HEK293 (cell line): ENCODE measurements around the gene GYPC.
"Not testable (repeated sequence)": the region's sequence is repeated elsewhere in the genome, so short reads cannot be mapped to it uniquely, and the experiment has no call there.

ENCODE experiments used
- CTCF ChIA-PET: fragments of 350-600 bp; formaldehyde crosslinking; extraction: SDS; loops from one replicate; lab custom pipeline; 2021; ENCODE audit warnings: antibody characterized with exemption; lab: Yijun Ruan, JAX
- POLR2A ChIA-PET: fragments of 300-600 bp; formaldehyde crosslinking; extraction: SDS; loops from one replicate; lab custom pipeline; 2020; ENCODE audit warnings: antibody characterized with exemption, inconsistent platforms; lab: Yijun Ruan, JAX
- H3K27ac ChIP-seq: fragments of 200-500 bp; sonication (Bioruptor generic); 2 replicates; pipeline ENCODE4 v1.5.1; 2014; ENCODE audit warnings: low read depth, low read length, control low read depth, inconsistent platforms; ENCODE audit errors: extremely low read depth
- H3K36me3 ChIP-seq, 2 experiments: fragments of 200-500 bp in 1 of 2; sonication (Bioruptor generic) in 1 of 2; 1 replicate in 1 of 2; 2 replicates in 1 of 2; pipeline ENCODE4 v1.5.1; 2014 to 2017; ENCODE audit warnings: inconsistent platforms in 2 of 2, low read length in 2 of 2; ENCODE audit not compliant: control insufficient read depth in 2 of 2, insufficient read depth in 1 of 2
- H3K4me1 ChIP-seq: fragments of 200-500 bp; sonication (Bioruptor generic); 2 replicates; pipeline ENCODE4 v1.5.1; 2014; ENCODE audit warnings: mild to moderate bottlenecking, low read length, inconsistent platforms; ENCODE audit not compliant: control insufficient read depth, insufficient read depth
- H3K4me3 ChIP-seq: 2 replicates; pipeline ENCODE4 v1.5.1; 2011; ENCODE audit warnings: low read depth, mild to moderate bottlenecking, control low read depth, low read length, moderate library complexity
- H3K9me3 ChIP-seq: fragments of 200-500 bp; sonication (Bioruptor generic); 2 replicates; pipeline ENCODE4 v1.5.1; 2014; ENCODE audit warnings: low read depth, low read length, inconsistent platforms; ENCODE audit not compliant: control insufficient read depth, insufficient read depth
- FEZF1 ChIP-seq: fragments of 450-650 bp; formaldehyde crosslinking; IDR thresholded peaks from 2 replicates; pipeline ENCODE4 v1.5.1; 2016; ENCODE audit warnings: missing biosample characterization, missing genetic modification characterization
- GLIS2 ChIP-seq: fragments of 450-650 bp; formaldehyde crosslinking; IDR thresholded peaks from 2 replicates; pipeline ENCODE4 v1.5.1; 2016; ENCODE audit warnings: missing biosample characterization, missing genetic modification characterization
- KLF16 ChIP-seq: fragments of 450-650 bp; formaldehyde crosslinking; IDR thresholded peaks from 2 replicates; pipeline ENCODE4 v1.5.1; 2017; ENCODE audit warnings: missing biosample characterization, missing genetic modification characterization
- MZF1 ChIP-seq: fragments of 450-650 bp; formaldehyde crosslinking; IDR thresholded peaks from 2 replicates; pipeline ENCODE4 v1.5.1; 2017; ENCODE audit warnings: missing biosample characterization, missing genetic modification characterization, borderline replicate concordance
- SP2 ChIP-seq: fragments of 450-650 bp; formaldehyde crosslinking; IDR thresholded peaks from 2 replicates; pipeline ENCODE4 v1.5.1; 2016; ENCODE audit warnings: missing biosample characterization, missing genetic modification characterization
- YY1 ChIP-seq: fragments of 450-650 bp; formaldehyde crosslinking; IDR thresholded peaks from 2 replicates; pipeline ENCODE4 v1.5.1; 2018; ENCODE audit warnings: missing biosample characterization, missing genetic modification characterization
- ZBTB21 ChIP-seq: fragments of 450-650 bp; formaldehyde crosslinking; IDR thresholded peaks from 2 replicates; pipeline ENCODE4 v1.5.1; 2017; ENCODE audit warnings: missing biosample characterization, missing genetic modification characterization
- ZFP37 ChIP-seq: fragments of 450-650 bp; formaldehyde crosslinking; IDR thresholded peaks from 2 replicates; pipeline ENCODE4 v1.5.1; 2016; ENCODE audit warnings: missing biosample characterization, missing genetic modification characterization
- ZIC2 ChIP-seq: fragments of 450-650 bp; formaldehyde crosslinking; IDR thresholded peaks from 2 replicates; pipeline ENCODE4 v1.5.1; 2016; ENCODE audit warnings: missing biosample characterization, missing genetic modification characterization
- ZNF202 ChIP-seq: fragments of 450-650 bp; formaldehyde crosslinking; IDR thresholded peaks from 2 replicates; pipeline ENCODE4 v1.5.1; 2016; ENCODE audit warnings: missing biosample characterization, missing genetic modification characterization, borderline replicate concordance
- ZNF239 ChIP-seq: fragments of 450-650 bp; formaldehyde crosslinking; IDR thresholded peaks from 2 replicates; pipeline ENCODE4 v1.5.1; 2016; ENCODE audit warnings: missing biosample characterization, missing genetic modification characterization
- ZNF24 ChIP-seq: fragments of 450-650 bp; formaldehyde crosslinking; IDR thresholded peaks from 2 replicates; pipeline ENCODE4 v1.5.1; 2016; ENCODE audit warnings: missing biosample characterization, missing genetic modification characterization
- ZNF248 ChIP-seq: fragments of 450-650 bp; formaldehyde crosslinking; IDR thresholded peaks from 2 replicates; pipeline ENCODE4 v1.5.1; 2017; ENCODE audit warnings: missing biosample characterization, missing genetic modification characterization
- ZNF266 ChIP-seq: fragments of 450-650 bp; formaldehyde crosslinking; IDR thresholded peaks from 2 replicates; pipeline ENCODE4 v1.5.1; 2016; ENCODE audit warnings: missing biosample characterization, missing genetic modification characterization, low read depth
- ZNF302 ChIP-seq: fragments of 450-650 bp; formaldehyde crosslinking; IDR thresholded peaks from 2 replicates; pipeline ENCODE4 v1.5.1; 2016; ENCODE audit warnings: missing biosample characterization, missing genetic modification characterization, low read depth
- ZNF350 ChIP-seq: fragments of 450-650 bp; formaldehyde crosslinking; IDR thresholded peaks from 2 replicates; pipeline ENCODE4 v1.5.0; 2017; ENCODE audit warnings: missing biosample characterization, mild to moderate bottlenecking, missing genetic modification characterization
- ZNF37A ChIP-seq: fragments of 450-650 bp; IDR thresholded peaks from 2 replicates; pipeline ENCODE4 v1.5.1; 2018; ENCODE audit warnings: missing biosample characterization, missing genetic modification characterization
- ZNF391 ChIP-seq: fragments of 450-650 bp; formaldehyde crosslinking; IDR thresholded peaks from 2 replicates; pipeline ENCODE4 v1.5.1; 2016; ENCODE audit warnings: low read depth, missing biosample characterization, missing genetic modification characterization, borderline replicate concordance
- ZNF416 ChIP-seq: fragments of 450-650 bp; formaldehyde crosslinking; IDR thresholded peaks from 2 replicates; pipeline ENCODE4 v1.5.1; 2016; ENCODE audit warnings: missing biosample characterization, missing genetic modification characterization
- ZNF510 ChIP-seq: fragments of 450-650 bp; formaldehyde crosslinking; IDR thresholded peaks from 2 replicates; pipeline ENCODE4 v1.5.1; 2018; ENCODE audit warnings: mild to moderate bottlenecking, missing genetic modification characterization, missing biosample characterization; ENCODE audit not compliant: insufficient replicate concordance
- ZNF514 ChIP-seq: fragments of 450-650 bp; formaldehyde crosslinking; IDR thresholded peaks from 2 replicates; pipeline ENCODE4 v1.5.1; 2016; ENCODE audit warnings: missing biosample characterization, missing genetic modification characterization
- ZNF555 ChIP-seq: fragments of 450-650 bp; formaldehyde crosslinking; conservative IDR thresholded peaks from 2 replicates; pipeline ENCODE4 v1.5.1; 2017; ENCODE audit warnings: missing biosample characterization, mild to moderate bottlenecking, missing genetic modification characterization, inconsistent platforms
- ZNF621 ChIP-seq: fragments of 450-650 bp; formaldehyde crosslinking; IDR thresholded peaks from 2 replicates; pipeline ENCODE4 v1.5.1; 2017; ENCODE audit warnings: missing biosample characterization, missing genetic modification characterization
- ZNF629 ChIP-seq: fragments of 450-650 bp; formaldehyde crosslinking; IDR thresholded peaks from 2 replicates; pipeline ENCODE4 v1.5.1; 2017; ENCODE audit warnings: missing biosample characterization, missing genetic modification characterization
- ZNF677 ChIP-seq: fragments of 450-650 bp; IDR thresholded peaks from 2 replicates; pipeline ENCODE4 v1.5.0; 2018; ENCODE audit warnings: missing biosample characterization, mild to moderate bottlenecking, missing genetic modification characterization, moderate library complexity
- ZNF76 ChIP-seq: fragments of 450-650 bp; formaldehyde crosslinking; IDR thresholded peaks from 2 replicates; pipeline ENCODE4; 2016; ENCODE audit warnings: low read depth, missing biosample characterization, missing genetic modification characterization, borderline replicate concordance
- ZNF777 ChIP-seq: fragments of 450-650 bp; formaldehyde crosslinking; IDR thresholded peaks from 2 replicates; pipeline ENCODE4 v1.5.1; 2017; ENCODE audit warnings: missing biosample characterization, missing genetic modification characterization, borderline replicate concordance
- TF ChIP-seq, protein P1 (sequence below): fragments of 450-650 bp; formaldehyde crosslinking; IDR thresholded peaks from 2 replicates; pipeline ENCODE4 v1.5.1; 2017; ENCODE audit warnings: missing biosample characterization, missing genetic modification characterization
- TF ChIP-seq, protein P2 (sequence below): fragments of 450-650 bp; formaldehyde crosslinking; IDR thresholded peaks from 2 replicates; pipeline ENCODE4 v1.5.1; 2016; ENCODE audit warnings: missing biosample characterization, missing genetic modification characterization
- TF ChIP-seq, protein P3 (sequence below): IDR thresholded peaks from 2 replicates; pipeline ENCODE4 v1.6.1; 2011; ENCODE audit warnings: mild to moderate bottlenecking, low read depth, low read length, borderline replicate concordance

GYPC gene

DNA sequence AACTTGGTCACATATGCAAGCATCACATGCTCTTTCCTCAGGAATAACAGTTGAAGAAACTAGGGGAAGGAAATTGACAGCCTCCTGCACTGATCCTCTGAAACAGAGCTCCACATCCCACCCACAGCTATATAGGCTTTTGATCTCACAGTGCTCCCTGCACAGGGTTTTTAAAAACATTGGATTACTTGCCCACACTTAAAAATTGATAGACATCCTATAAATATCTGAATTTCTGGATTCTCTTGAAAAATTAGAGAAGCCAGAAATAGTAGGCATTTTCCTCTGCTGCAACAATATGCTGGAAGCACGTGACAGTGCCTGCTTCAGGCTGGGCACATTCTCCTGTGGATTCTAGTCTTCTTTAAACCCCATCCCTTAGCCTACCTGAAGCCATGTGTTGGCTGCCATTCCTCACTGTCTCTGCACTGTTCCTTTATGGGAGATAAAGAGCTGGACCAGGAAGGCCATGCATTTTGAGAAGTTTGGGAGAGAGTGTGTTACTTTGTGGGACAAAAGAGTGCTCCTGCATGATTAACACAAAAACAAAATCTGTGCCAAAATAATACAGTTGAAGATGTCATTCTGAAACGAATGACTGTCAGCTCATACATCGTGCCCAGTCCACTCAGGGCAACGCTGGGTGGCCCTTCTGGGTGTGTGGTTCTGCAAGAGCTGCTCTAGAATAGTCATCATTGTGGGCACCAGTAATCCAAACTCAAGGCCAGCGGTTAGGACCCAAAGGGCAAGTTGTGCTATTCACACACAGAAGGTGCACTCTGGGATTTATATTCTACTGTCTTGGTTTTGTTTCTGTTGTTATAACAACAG lies 59.8 kb downstream of the GYPC start:
- H3K9me3 ChIP-seq = no peaks in the 10 kb centered on the region
- no peak overlapping the region for H3K4me3 ChIP-seq
- H3K36me3 ChIP-seq = no peaks in the 10 kb centered on the region
- CTCF ChIA-PET = interaction anchor here (0.6 kb wide), 1 partner anchor 117 kb away, joined by 4 read pairs; no protein-coding TSS in a partner anchor
- TF ChIP-seq ZNF510 (tag by site-specific recombination) (no peak), ZNF677 (tag by site-specific recombination) (no peak), ZNF239 (tag by site-specific recombination) (no peak), ZNF24 (tag by site-specific recombination) (no peak), ZNF555 (no peak), ZNF37A (tag by site-specific recombination) (no peak), ZNF350 (tag by site-specific recombination) (no peak), ZNF391 (tag by site-specific recombination) (no peak), ZNF416 (tag by site-specific recombination) (no peak), ZNF302 (no peak), ZNF76 (tag by site-specific recombination) (no peak), ZBTB21 (no peak), FEZF1 (tag by site-specific recombination) (no peak), SP2 (tag by site-specific recombination) (no peak)
- TF ChIP-seq, protein P1, sequence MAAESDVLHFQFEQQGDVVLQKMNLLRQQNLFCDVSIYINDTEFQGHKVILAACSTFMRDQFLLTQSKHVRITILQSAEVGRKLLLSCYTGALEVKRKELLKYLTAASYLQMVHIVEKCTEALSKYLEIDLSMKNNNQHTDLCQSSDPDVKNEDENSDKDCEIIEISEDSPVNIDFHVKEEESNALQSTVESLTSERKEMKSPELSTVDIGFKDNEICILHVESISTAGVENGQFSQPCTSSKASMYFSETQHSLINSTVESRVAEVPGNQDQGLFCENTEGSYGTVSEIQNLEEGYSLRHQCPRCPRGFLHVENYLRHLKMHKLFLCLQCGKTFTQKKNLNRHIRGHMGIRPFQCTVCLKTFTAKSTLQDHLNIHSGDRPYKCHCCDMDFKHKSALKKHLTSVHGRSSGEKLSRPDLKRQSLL = no peak
- TF ChIP-seq, protein P2, sequence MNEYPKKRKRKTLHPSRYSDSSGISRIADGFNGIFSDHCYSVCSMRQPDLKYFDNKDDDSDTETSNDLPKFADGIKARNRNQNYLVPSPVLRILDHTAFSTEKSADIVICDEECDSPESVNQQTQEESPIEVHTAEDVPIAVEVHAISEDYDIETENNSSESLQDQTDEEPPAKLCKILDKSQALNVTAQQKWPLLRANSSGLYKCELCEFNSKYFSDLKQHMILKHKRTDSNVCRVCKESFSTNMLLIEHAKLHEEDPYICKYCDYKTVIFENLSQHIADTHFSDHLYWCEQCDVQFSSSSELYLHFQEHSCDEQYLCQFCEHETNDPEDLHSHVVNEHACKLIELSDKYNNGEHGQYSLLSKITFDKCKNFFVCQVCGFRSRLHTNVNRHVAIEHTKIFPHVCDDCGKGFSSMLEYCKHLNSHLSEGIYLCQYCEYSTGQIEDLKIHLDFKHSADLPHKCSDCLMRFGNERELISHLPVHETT (tag by site-specific recombination) = no peak
- no peaks in the 10 kb centered on the region for H3K4me1 ChIP-seq
- POLR2A ChIA-PET = no interaction called here
- no peak overlapping the region for H3K27ac ChIP-seq

DNA sequence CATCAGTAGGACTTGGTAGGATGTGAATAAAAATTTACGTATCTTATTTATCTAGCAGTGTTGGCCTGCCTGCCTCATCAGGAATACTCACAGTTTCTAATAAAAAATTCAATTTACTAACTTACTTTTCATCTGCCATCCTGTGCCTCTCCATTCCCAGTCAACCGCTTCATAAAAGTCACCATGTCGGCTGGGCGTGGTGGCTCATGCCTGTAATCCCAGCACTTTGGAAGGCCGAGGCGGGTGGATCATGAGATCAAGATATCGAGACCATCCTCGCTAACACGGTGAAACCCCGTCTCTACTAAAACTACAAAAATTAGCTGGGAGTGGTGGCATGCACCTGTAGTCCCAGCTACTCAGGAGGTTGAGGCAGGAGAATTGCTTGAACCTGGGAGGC lies 61.3 kb downstream of the GYPC start:
- H3K9me3 ChIP-seq, H3K27ac ChIP-seq, CTCF ChIA-PET, H3K4me1 ChIP-seq, H3K4me3 ChIP-seq, H3K36me3 ChIP-seq: not testable (repeated sequence)
- POLR2A ChIA-PET = interaction anchor here (0.7 kb wide), 1 partner anchor 203 kb away, joined by 3 read pairs; no protein-coding TSS in a partner anchor

DNA sequence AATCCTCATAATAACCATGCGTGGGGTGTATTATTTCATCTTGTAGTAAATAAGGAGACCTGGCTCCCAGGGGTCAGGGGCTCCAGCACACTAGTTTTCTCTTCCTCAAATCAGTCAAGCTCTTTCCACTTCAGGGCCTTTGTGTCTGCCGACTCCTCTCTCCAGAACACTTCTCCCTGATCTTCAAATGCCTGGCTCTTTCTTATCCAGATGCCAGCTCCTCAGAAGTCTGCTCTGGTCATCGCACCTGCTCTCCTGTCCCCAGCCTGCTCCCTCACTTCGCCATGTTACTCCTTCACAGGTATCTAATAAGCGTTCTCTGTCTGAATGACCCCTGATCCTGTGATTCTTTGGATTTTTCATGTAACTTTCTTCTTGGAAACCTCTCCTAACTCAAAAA lies 62.0 kb downstream of the GYPC start:
- POLR2A ChIA-PET = interaction anchor here (0.7 kb wide), 1 partner anchor 202 kb away, joined by 3 read pairs; no protein-coding TSS in a partner anchor
- CTCF ChIA-PET = no interaction called here
- TF ChIP-seq ZNF266 (no peak), ZNF202 (tag by site-specific recombination) (no peak), ZNF629 (tag by site-specific recombination) (no peak), ZFP37 (tag by site-specific recombination) (no peak), ZIC2 (tag by site-specific recombination) (no peak), YY1 (tag by site-specific recombination) (no peak), KLF16 (tag by site-specific recombination) (no peak), ZNF621 (tag by site-specific recombination) (no peak), GLIS2 (no peak), ZNF777 (tag by site-specific recombination) (no peak), ZNF514 (tag by site-specific recombination) (no peak), MZF1 (tag by site-specific recombination) (no peak), ZNF248 (no peak)
- TF ChIP-seq, protein P3, sequence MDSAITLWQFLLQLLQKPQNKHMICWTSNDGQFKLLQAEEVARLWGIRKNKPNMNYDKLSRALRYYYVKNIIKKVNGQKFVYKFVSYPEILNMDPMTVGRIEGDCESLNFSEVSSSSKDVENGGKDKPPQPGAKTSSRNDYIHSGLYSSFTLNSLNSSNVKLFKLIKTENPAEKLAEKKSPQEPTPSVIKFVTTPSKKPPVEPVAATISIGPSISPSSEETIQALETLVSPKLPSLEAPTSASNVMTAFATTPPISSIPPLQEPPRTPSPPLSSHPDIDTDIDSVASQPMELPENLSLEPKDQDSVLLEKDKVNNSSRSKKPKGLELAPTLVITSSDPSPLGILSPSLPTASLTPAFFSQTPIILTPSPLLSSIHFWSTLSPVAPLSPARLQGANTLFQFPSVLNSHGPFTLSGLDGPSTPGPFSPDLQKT = no peak

More for the DNA sequence above, 62.0 kb downstream of the GYPC start:
- no peaks in the 10 kb centered on the region for H3K4me1 ChIP-seq
- H3K4me3 ChIP-seq = no peak overlapping the region
- H3K36me3 ChIP-seq = no peaks in the 10 kb centered on the region
- no peak overlapping the region for H3K27ac ChIP-seq
- no peaks in the 10 kb centered on the region for H3K9me3 ChIP-seq
